ENCODE results near the gene TTLL10.

- TF ChIP-seq CTCF (IDR thresholded peaks at IDR 0.05; ENCODE audit: insufficient read depth, low read length) (no peak), POLR2AphosphoS5 (IDR thresholded peaks at IDR 0.05; ENCODE audit: low read depth) (no peak)
Measured at GRCh38 chr1:1244192-1244811, 70.6 kb downstream of the TTLL10 start.

All from HL-60 (cell line).